ENCODE data around the gene EPN3.

DNA sequence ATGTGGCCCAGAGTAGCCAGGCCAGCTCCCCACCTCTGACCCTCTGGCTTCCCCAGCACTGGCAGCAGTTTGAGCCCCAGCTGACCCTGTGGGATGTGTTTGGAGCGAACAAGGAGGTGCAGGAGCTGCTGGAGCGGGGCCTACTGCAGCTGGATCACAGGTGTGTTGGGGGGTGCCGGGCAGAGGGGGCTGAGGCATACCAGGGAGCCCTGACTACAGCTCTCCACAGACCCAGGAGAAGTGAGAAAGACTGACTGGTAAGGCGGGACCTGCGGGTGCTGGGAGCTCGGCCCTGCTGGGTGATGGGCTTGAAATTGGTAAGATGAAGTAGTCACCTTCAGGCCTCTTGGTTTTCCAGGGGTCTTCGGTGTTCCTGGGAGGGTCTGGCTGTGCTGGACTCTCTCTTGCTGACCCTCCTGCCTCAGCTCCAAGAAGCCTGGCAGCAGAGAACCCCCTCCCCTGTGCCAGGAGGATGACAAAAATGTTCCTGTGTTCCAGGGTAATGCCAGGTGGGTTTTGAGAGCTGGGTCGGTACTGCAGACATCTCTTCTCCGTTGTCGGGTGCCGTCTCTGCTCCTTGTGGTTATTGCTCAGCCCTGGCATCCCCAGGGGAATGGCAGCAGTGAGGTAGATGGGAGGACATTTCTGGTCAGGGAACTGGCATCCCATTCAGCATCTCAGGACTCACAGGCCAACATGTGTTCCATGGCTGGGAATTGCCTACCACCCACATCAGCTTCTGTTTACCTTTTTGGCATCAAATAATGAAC lies 48.0 kb upstream of the EPN3 start:
- TF ChIP-seq, protein P1, sequence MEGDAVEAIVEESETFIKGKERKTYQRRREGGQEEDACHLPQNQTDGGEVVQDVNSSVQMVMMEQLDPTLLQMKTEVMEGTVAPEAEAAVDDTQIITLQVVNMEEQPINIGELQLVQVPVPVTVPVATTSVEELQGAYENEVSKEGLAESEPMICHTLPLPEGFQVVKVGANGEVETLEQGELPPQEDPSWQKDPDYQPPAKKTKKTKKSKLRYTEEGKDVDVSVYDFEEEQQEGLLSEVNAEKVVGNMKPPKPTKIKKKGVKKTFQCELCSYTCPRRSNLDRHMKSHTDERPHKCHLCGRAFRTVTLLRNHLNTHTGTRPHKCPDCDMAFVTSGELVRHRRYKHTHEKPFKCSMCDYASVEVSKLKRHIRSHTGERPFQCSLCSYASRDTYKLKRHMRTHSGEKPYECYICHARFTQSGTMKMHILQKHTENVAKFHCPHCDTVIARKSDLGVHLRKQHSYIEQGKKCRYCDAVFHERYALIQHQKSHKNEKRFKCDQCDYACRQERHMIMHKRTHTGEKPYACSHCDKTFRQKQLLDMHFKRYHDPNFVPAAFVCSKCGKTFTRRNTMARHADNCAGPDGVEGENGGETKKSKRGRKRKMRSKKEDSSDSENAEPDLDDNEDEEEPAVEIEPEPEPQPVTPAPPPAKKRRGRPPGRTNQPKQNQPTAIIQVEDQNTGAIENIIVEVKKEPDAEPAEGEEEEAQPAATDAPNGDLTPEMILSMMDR (IDR thresholded peaks at IDR 0.05): no peak
- TF ChIP-seq EZH2 (IDR thresholded peaks at IDR 0.05): no peak
